Measurements from ENCODE around the gene MMP21.

- TF ChIP-seq CTCF (IDR thresholded peaks at IDR 0.05) (no peak), POLR2A (IDR thresholded peaks at IDR 0.05) (no peak)
Measured at GRCh38 chr10:125773687-125774543, 1.7 kb downstream of the MMP21 start.
